CD4-positive, CD25-positive, alpha-beta regulatory T cell (primary cell): ENCODE results near the gene COMMD2. TPM values are rescaled to one million over a fixed set of nuclear protein-coding genes. Genes with fewer than 3 reads are reported as not detected.
A peak's percentile ranks its signal among the peaks of the same experiment; 100 is the strongest.

Source experiments
- ATAC-seq, 2 donors: fragments of 150-1000 bp; cut with Tn5 transposase; one replicate each; pipeline ENCODE4 v1.10.0; 2021; ENCODE audit warnings: low read depth in 2 of 2, moderate number of reproducible peaks in 2 of 2, moderate library complexity in 1 of 2
- DNase-seq, 3 donors: peaks; one replicate each; pipeline versions ENCODE4 v3.0.0 to v3.0.0-alpha.2; 2012 to 2022; ENCODE audit warnings: mixed read lengths in 1 of 3
- H3K27ac ChIP-seq: one replicate; pipeline ENCODE4 v1.7.0; 2013; ENCODE audit warnings: mild to moderate bottlenecking, low read length; ENCODE audit not compliant: insufficient read depth, poor library complexity, severe bottlenecking
- H3K27me3 ChIP-seq: one replicate; pipeline ENCODE4 v1.7.0; 2013; ENCODE audit warnings: low read length; ENCODE audit not compliant: control insufficient read depth, insufficient read depth
- H3K36me3 ChIP-seq: one replicate; pipeline ENCODE4 v1.7.0; 2013; ENCODE audit warnings: mild to moderate bottlenecking, low read length, moderate library complexity; ENCODE audit not compliant: control insufficient read depth, insufficient read depth
- H3K4me1 ChIP-seq: 2 replicates; pipeline ENCODE4 v1.7.0; 2013; ENCODE audit warnings: mild to moderate bottlenecking, low read length; ENCODE audit not compliant: insufficient read depth, control insufficient read depth, poor library complexity, severe bottlenecking
- H3K4me3 ChIP-seq: one replicate; pipeline ENCODE4 v1.7.0; 2013; ENCODE audit warnings: low read depth, mild to moderate bottlenecking, low read length, moderate library complexity
- H3K9me3 ChIP-seq, 2 experiments: 1 replicate in 1 of 2; 2 replicates in 1 of 2; pipeline ENCODE4 v1.7.0; 2013; ENCODE audit warnings: low read length in 2 of 2, mild to moderate bottlenecking in 1 of 2, moderate library complexity in 1 of 2; ENCODE audit not compliant: control insufficient read depth in 2 of 2
- H3K27ac Mint-ChIP-seq, 3 donors: one replicate each; pipeline ENCODE4 v1.8.0; 2020 to 2022; ENCODE audit warnings: mild to moderate bottlenecking in 3 of 3, mixed read lengths in 3 of 3, moderate library complexity in 2 of 3
- H3K27me3 Mint-ChIP-seq: one replicate; pipeline ENCODE4 v1.8.0; 2022; ENCODE audit warnings: mild to moderate bottlenecking, mixed read lengths
- H3K36me3 Mint-ChIP-seq: one replicate; pipeline ENCODE4 v1.8.0; 2020; ENCODE audit warnings: mixed read lengths
- H3K4me1 Mint-ChIP-seq, 4 donors: one replicate each; pipeline ENCODE4 v1.8.0; 2020 to 2022; ENCODE audit warnings: mixed read lengths in 4 of 4, mild to moderate bottlenecking in 1 of 4
- H3K4me3 Mint-ChIP-seq, 4 donors: one replicate each; pipeline ENCODE4 v1.8.0; 2020 to 2022; ENCODE audit warnings: mild to moderate bottlenecking in 4 of 4, mixed read lengths in 4 of 4, moderate library complexity in 3 of 4
- H3K9me3 Mint-ChIP-seq, 7 donors: one replicate each; pipeline ENCODE4 v1.8.0; 2020 to 2022; ENCODE audit warnings: mixed read lengths in 7 of 7, mild to moderate bottlenecking in 3 of 7, moderate library complexity in 2 of 7
- polyA plus RNA-seq, 4 donors: library from polyadenylated mRNA; unstranded; fragments of 300-500 nt; fragmentation: Illumina TruSeq; gene quantifications; one replicate each; pipeline ENCODE4 v1.2.3, GENCODE V29; 2021
- total RNA-seq: library from RNA; stranded (reverse); gene quantifications from one replicate; pipeline ENCODE4 v1.2.3, GENCODE V29; 2022

Gene COMMD2
- total and polyA plus RNA-seq, 5 donors from 2014 or later, result 26.8 to 72.5 (median 69.3) TPM

DNA sequence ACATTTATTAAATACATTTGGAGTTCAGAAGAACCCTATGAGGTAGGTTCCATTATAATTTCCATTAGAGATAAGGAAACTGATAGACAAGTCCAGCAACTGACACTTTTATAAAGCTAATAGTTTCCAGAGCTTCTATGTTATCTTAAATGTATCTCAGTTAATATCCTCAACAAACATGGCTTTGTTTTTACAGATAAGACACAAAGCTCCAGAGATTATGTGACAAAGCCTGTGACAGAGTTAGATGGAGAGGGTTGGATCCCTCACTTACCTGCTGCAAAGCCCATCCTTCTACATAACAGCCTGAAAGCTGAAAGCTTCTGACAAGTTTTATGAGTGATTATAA is 473 bp upstream of the COMMD2 start:
- DNase-seq (no peak), ATAC-seq (no peak)
- H3K4me1 ChIP-seq, result peaks cover 15% of the 10 kb centered on the region
- Mint-ChIP-seq H3K4me1 (peaks cover 16 to 45% (median 33%) of the 10 kb centered on the region in 4 donors), H3K27me3 (peaks cover 5% of the 10 kb centered on the region), H3K36me3 (peaks cover 13% of the 10 kb centered on the region), H3K9me3 (peaks cover 0 to 2% (median 0%) of the 10 kb centered on the region in 7 donors), H3K4me3 (peak overlapping the region; percentile 94 to 99 (median 97)), H3K27ac (peak overlapping the region; percentile 89 to 97 (median 95))
- H3K27me3 ChIP-seq, result no peaks in the 10 kb centered on the region
- peak overlapping the region; percentile 94 for H3K4me3 ChIP-seq
- peaks cover 14% of the 10 kb centered on the region for H3K36me3 ChIP-seq
- peak overlapping the region; percentile 86 for H3K27ac ChIP-seq
- H3K9me3 ChIP-seq, result no peaks in the 10 kb centered on the region

DNA sequence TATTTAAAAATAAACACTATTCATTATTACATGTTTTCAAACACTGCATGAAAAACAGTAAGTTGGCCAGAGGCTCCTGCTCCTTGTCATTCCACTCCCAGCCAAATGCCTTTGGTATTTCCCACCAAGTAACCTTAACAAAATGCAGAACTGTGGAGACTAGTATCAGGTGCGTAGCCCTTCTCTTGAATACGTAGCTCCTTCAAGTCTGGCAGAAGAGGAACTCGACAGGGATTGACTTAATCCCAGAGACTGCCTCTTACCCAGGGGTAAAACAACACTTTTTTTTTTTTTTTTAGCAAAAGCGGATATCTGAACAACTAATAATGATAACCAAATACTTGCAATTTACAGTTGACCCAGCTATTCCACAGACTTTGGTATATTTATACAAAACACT is 738 bp downstream of the COMMD2 start:
- Histone ChIP-seq H3K9me3 (no peaks in the 10 kb centered on the region), H3K27ac (peak overlapping the region; percentile 86), H3K36me3 (peaks cover 25% of the 10 kb centered on the region), H3K27me3 (no peaks in the 10 kb centered on the region), H3K4me1 (peaks cover 15% of the 10 kb centered on the region), H3K4me3 (peak overlapping the region; percentile 94)
- peak in 1 of 3 donors; percentile 6 for DNase-seq
- Mint-ChIP-seq H3K27ac (peak overlapping the region; percentile 89 to 97 (median 95)), H3K4me3 (peak overlapping the region; percentile 94 to 99 (median 97)), H3K9me3 (peaks cover 0 to 2% (median 0%) of the 10 kb centered on the region in 7 donors), H3K36me3 (peaks cover 22% of the 10 kb centered on the region), H3K4me1 (peaks cover 16 to 51% (median 38%) of the 10 kb centered on the region in 4 donors), H3K27me3 (no peaks in the 10 kb centered on the region)
- no peak for ATAC-seq

DNA sequence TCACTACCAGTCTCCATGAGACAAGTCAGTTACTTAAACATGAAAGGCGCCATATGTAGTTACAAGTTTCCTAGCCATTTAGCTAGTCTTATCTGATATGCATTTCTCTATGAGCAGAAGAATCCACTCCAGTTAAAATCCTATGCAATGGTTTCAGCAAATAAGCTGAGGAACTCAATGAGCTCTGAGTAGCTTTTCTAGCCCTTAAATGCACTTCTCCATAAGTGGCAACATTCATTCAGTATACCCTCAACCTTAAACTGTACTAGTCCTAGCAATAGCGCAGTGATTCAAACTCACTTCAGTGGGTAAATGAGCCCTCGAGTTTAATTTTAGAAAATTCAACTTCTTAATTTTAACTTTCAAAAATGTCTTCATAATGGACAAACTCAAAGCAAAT is 7.7 kb downstream of the COMMD2 start:
- H3K4me3 Mint-ChIP-seq, result no peak overlapping the region
- H3K4me3 ChIP-seq, result no peak overlapping the region
- peaks cover 0 to 2% (median 0%) of the 10 kb centered on the region in 7 donors for H3K9me3 Mint-ChIP-seq
- no peaks in the 10 kb centered on the region for H3K27me3 ChIP-seq
- no peak overlapping the region for H3K27ac Mint-ChIP-seq
- peaks cover 55% of the 10 kb centered on the region for H3K36me3 Mint-ChIP-seq
- no peaks in the 10 kb centered on the region for H3K9me3 ChIP-seq
- H3K36me3 ChIP-seq, result peaks cover 76% of the 10 kb centered on the region
- peaks cover 22 to 29% (median 27%) of the 10 kb centered on the region in 4 donors for H3K4me1 Mint-ChIP-seq
- H3K27me3 Mint-ChIP-seq, result no peaks in the 10 kb centered on the region
- DNase-seq (no peak), ATAC-seq (no peak)
- H3K4me1 ChIP-seq, result no peaks in the 10 kb centered on the region
- H3K27ac ChIP-seq, result no peak overlapping the region

DNA sequence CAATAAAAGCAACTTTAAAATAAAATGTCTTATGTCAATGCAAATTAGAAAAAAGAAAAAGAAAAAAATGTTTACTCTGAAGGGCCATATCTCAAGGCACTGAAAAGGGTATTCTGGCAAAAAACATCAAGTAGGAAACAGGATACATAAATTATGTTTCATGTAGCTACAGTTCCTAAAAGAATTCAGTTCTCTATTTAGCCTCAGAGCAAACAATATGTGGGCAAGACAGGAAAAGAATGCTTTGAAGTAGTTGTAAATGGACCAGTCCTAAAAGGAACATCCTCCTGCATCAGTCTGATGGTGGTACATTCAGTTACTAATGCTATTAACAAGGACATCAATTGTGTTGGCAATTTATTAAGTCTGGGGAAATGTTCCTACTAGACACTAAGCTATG is 8.1 kb downstream of the COMMD2 start:
- H3K27ac ChIP-seq, result no peak overlapping the region
- peaks cover 55% of the 10 kb centered on the region for H3K36me3 Mint-ChIP-seq
- no peak for DNase-seq
- H3K4me1 Mint-ChIP-seq, result peaks cover 19 to 29% (median 23%) of the 10 kb centered on the region in 4 donors
- peaks cover 76% of the 10 kb centered on the region for H3K36me3 ChIP-seq
- no peak overlapping the region for H3K4me3 ChIP-seq
- H3K27ac Mint-ChIP-seq, result no peak overlapping the region
- no peak for ATAC-seq
- no peaks in the 10 kb centered on the region for H3K27me3 ChIP-seq
- H3K4me1 ChIP-seq, result no peaks in the 10 kb centered on the region
- no peaks in the 10 kb centered on the region for H3K9me3 ChIP-seq
- no peak overlapping the region for H3K4me3 Mint-ChIP-seq
- H3K27me3 Mint-ChIP-seq, result no peaks in the 10 kb centered on the region
- H3K9me3 Mint-ChIP-seq, result peaks cover 0 to 2% (median 0%) of the 10 kb centered on the region in 7 donors

DNA sequence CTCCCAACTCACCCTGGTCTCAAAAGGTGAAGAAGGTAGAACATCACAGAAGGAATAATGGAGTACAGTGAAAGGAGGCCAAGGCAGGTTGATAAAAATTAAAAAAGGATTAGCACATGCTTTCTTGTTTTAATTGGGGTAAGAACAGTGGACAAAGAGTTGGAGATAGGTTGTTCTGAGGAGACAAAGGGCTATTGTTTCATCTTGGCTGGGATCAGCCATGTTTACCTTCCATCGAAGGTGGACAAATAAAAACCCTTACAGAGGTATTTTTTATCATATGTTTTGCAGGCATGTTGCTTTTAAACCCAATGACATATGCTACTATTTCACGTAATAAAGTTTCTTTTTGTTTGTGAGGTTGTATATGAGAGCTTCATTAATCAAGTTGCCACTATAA is 12.9 kb downstream of the COMMD2 start:
- H3K9me3 ChIP-seq, result no peaks in the 10 kb centered on the region
- no peaks in the 10 kb centered on the region for H3K4me1 ChIP-seq
- Mint-ChIP-seq H3K27ac (no peak overlapping the region), H3K27me3 (no peaks in the 10 kb centered on the region), H3K36me3 (peaks cover 22% of the 10 kb centered on the region), H3K9me3 (no peaks in the 10 kb centered on the region), H3K4me1 (peaks cover 1 to 8% (median 6%) of the 10 kb centered on the region in 4 donors), H3K4me3 (no peak overlapping the region)
- DNase-seq, result no peak
- no peak overlapping the region for H3K27ac ChIP-seq
- no peaks in the 10 kb centered on the region for H3K27me3 ChIP-seq
- no peak for ATAC-seq
- H3K36me3 ChIP-seq, result peaks cover 44% of the 10 kb centered on the region
- no peak overlapping the region for H3K4me3 ChIP-seq

DNA sequence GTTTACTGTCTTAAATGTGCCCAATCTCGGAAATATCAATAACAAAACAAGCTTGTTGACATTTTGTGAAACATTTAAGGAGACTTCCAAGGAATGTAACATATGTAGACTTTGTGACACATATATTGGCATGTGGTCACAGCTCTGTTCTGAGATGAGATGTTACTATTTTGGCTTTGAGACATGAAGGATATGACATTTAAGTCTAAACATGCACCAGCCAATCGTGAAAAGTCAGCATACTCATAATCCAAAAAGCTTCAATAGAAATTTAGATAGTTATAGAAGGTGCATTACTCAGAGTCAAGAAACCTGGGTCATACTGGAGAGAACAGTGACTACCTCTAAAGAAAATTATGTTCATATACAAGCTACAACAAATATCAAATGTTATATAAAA is 13.4 kb downstream of the COMMD2 start:
- Histone ChIP-seq H3K27me3 (no peaks in the 10 kb centered on the region), H3K36me3 (peaks cover 39% of the 10 kb centered on the region), H3K27ac (no peak overlapping the region), H3K4me3 (no peak overlapping the region), H3K9me3 (no peaks in the 10 kb centered on the region), H3K4me1 (no peaks in the 10 kb centered on the region)
- Mint-ChIP-seq H3K27ac (no peak overlapping the region), H3K36me3 (peaks cover 18% of the 10 kb centered on the region), H3K9me3 (no peaks in the 10 kb centered on the region), H3K4me1 (peaks cover 0 to 8% (median 4%) of the 10 kb centered on the region in 4 donors), H3K27me3 (no peaks in the 10 kb centered on the region), H3K4me3 (no peak overlapping the region)
- DNase-seq (no peak), ATAC-seq (no peak)

DNA sequence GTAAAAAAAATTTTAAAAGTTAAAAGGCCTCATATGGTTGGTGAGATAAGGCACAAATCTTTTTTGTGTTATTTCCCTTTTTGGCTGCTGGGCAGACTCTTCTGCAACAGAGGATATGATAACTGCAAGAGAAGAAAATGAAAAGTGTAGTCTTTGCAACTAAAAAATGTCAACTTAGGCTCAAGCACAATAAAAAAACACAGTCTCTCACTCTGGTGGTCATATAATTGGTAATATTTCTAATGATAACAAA is 15.4 kb downstream of the COMMD2 start:
- Histone ChIP-seq H3K4me3 (no peak overlapping the region), H3K36me3 (peaks cover 25% of the 10 kb centered on the region), H3K27me3 (no peaks in the 10 kb centered on the region), H3K27ac (no peak overlapping the region), H3K4me1 (no peaks in the 10 kb centered on the region), H3K9me3 (no peaks in the 10 kb centered on the region)
- Mint-ChIP-seq H3K9me3 (no peaks in the 10 kb centered on the region), H3K4me3 (no peak overlapping the region), H3K27ac (no peak overlapping the region), H3K36me3 (peaks cover 18% of the 10 kb centered on the region), H3K4me1 (peaks cover 0 to 4% (median 0%) of the 10 kb centered on the region in 4 donors), H3K27me3 (no peaks in the 10 kb centered on the region)
- DNase-seq, result no peak
- no peak for ATAC-seq

DNA sequence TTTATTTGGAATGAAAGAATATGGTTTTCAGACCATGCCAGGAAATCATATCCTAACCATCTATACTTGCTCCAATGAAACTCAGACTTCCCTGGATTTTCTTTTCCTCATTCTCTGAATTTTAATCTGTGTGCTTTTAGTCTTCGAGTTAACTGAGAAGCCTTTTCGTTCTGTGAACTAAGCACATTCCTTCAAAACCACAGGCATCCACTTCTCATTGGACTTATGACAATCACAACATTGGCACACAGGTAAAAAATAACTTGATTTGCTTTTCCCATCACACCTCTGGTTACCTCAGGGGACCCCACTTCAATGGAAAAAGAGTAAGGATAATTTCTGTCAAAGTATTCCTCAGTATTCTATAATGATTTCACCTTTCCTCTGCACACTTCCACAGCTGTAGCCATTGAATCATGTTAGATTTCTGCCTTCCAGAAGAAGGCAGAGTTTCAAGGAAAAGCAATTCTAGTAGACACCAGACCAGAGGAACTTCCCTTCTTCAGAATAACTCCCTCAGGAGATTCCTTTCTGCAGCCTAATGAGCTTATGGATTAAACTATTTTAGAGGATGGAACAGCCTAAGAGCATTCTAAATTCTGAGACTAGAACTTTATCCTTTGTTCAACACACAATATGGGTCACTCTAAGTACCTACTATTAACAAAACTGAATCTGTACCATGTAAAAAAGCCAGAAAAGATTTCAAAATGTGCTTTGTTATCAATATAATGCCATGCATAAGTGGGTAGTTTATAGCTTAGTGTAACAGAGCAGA is 15.9 kb downstream of the COMMD2 start:
- Histone ChIP-seq H3K27ac (no peak overlapping the region), H3K27me3 (no peaks in the 10 kb centered on the region), H3K36me3 (peaks cover 22% of the 10 kb centered on the region), H3K9me3 (no peaks in the 10 kb centered on the region), H3K4me1 (no peaks in the 10 kb centered on the region), H3K4me3 (no peak overlapping the region)
- Mint-ChIP-seq H3K27ac (no peak overlapping the region), H3K4me3 (no peak overlapping the region), H3K36me3 (peaks cover 15% of the 10 kb centered on the region), H3K4me1 (peaks cover 0 to 4% (median 0%) of the 10 kb centered on the region in 4 donors), H3K9me3 (no peaks in the 10 kb centered on the region), H3K27me3 (no peaks in the 10 kb centered on the region)
- DNase-seq (no peak), ATAC-seq (no peak)
